Glomerular visceral epithelial cell (primary cell): ENCODE data around the gene VPS13C.

ENCODE experiments used
- DNase-seq: peaks from one replicate; pipeline ENCODE4 v3.0.0-alpha.2; 2016; ENCODE audit errors: extremely low spot score

VPS13C gene

DNA sequence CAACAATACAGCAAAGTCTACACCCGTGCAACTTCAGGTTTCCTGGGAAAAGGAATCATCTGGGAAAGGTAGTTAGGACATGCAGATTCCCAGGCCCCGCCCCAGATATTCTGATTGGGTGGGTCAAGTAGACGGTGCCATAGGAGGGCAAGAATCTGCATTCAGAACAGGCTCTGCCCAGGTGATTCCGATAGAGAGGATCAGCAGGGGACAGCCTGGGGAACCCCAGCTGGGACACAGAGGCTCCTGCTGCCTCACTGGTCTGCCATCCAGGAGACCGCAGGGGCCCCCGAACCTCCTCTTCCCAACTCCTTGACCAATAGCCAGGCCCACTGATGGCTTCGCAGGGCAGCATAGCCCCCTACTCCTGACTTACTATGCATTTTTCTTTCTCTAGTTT, 243.4 kb downstream of the VPS13C start:
- DNase-seq = no peak

DNA sequence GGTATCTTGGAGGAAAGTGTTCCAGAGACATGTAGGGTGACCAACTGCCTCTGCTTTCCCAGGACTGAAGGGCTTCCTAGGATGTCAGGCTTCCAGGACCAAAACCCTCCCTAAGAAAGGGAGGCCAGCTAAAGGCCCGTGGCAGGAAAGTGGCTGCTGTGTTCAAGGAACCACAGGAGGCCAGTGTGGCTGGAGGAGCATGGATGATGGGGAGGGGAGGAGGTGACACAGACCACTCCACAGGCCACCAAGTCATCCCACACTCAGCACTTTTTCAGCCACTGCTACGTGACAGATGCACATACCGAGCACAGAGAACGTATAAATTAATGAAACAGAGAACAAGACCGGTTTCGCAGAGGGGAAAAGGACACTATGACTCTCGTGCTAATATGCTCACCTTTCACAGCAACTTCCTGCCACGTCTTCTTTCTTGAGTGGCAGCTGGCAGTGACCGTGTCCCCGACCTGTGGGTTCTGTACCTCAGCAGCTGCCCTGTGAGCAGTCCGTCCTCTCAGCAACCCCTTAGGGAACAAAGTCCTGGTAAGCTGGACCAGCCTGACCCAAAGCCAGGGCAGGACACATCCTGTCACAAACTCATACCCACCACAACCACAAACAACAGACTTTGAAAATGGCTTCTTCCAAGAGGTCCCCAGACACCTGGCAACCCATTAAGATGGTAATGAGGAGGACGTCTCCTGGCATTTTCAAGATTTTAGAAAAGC, 244.7 kb downstream of the VPS13C start:
- no peak for DNase-seq

DNA sequence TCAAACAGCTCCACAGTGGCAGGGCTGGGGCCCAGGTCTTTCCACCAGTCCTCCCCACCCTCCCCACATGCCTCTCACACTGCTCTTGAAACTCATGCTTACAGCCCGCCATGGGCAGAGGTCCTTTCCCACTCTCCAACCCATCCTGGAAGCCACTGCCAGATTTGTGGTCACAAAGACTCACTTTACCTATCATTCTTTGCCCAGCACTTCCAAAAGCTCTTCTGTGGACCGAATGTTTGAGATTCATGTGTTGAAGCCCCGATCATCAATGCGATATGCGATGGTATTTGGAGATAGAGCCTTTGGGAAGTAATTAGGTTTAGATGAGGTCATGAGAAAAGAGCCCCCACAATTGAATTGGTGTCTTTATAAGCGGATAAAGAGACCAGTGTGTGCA, 247.8 kb downstream of the VPS13C start:
- no peak for DNase-seq

DNA sequence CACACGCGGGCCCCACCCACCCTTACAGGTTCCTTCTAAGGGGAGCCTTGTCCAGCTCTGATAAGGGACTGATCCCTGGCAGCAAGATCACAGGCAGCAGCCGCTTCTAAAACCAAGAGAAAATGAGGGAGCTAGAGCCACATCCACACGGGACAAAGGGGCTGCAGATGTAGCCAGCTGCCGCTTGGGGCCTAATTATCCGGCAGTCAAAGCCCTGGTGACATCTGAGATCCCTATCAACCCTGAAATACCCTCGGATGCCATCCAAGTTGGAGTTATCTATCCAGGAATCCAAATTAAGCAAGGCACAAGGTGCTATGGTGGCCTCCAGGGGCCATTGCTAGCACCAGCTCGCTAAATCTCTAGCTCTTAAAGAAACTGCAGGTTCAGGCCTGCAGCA, 248.3 kb downstream of the VPS13C start:
- DNase-seq = no peak

DNA sequence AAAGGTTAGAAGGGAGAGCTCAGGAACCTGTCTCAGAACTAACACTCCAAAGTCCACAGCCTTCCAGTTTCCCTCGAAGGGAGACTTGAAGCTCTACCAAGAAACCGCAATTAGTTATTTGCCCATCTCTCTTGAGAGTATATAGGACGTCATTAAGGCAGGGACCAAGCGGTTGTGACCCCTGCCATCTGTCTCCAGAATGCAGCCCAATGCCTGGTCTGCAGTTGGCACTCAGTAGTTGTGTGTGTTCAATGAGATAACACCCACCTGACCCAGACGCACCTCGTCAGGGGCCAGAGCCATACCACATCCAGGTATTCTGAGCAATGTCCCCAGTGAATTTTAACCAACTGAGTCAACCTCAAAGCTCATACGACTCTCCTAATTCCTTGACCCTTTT, 251.0 kb downstream of the VPS13C start:
- DNase-seq = no peak

DNA sequence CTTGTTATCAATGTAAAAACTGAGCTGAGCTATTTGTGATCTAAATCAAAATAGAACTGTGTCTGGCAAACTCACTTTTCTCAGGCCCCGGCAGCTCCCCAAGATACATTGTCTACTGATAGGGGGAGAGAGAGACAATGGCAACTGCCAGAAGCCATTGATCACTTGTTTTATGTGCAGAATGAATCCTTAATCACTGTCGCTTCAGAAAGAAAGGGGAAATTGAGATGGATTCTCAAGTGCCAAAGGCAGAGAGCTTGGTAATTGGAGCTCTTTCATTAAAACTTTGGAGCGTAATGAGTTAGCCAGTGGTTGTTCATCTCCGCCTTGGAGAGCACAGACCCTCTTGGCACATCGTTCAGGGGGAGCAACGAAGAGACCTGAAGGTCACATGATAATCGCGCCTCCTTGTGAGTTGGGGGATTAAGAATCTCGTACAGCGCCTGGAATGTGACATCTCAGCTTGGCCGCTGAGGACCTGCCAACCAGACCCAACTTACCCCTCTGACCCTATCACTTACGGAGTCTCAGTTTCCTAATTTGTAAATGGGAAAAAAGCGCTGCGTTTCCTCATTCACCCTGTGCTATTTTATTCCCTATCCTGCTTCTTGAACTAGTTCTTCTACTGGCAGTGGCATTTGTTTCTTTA, 252.8 kb downstream of the VPS13C start:
- no peak for DNase-seq
